ENCODE results near the gene NGEF.
A peak's percentile ranks its signal among the peaks of the same experiment; 100 is the strongest.

Gene NGEF

GRCh38 chr2:232898592-232899543 is 114.2 kb downstream of the NGEF start:
- no peak for DNase-seq (ENCODE audit: low read depth in 2 of 2)

- peak; percentile 28 to 49 for DNase-seq (ENCODE audit: low read depth in 2 of 2)
Observed at GRCh38 chr2:232897598-232898408, 115.3 kb downstream of the NGEF start.

- no peak for DNase-seq (ENCODE audit: low read depth in 2 of 2)
Observed at GRCh38 chr2:232896720-232897597, 116.1 kb downstream of the NGEF start.

- no peak for DNase-seq (ENCODE audit: low read depth in 2 of 2)
Observed at GRCh38 chr2:232896111-232896510, 116.9 kb downstream of the NGEF start.

DNA sequence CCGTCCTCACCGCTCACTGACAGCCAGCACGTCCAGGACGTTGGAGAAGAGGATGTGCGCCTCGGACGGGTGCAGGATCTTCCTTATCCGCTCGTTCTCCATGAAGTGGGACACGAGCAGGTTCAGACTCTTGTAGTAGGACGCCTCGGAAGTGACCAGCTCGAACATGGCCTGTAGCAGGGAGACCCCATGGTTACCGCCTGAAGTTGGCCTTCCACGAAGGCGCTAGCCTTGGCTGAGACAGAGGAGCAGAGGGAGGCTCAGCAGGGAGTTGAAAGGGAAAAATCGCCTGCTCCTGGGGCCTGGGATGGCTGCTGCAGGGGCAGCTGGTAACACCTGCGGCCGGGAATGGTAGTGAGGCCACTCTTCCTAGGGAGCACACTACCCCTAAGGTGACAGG is 118.3 kb downstream of the NGEF start:
- no peak for DNase-seq (ENCODE audit: low read depth in 2 of 2)

- no peak for DNase-seq (ENCODE audit: low read depth in 2 of 2)
Observed at GRCh38 chr2:232894251-232894650, 118.8 kb downstream of the NGEF start.

DNA sequence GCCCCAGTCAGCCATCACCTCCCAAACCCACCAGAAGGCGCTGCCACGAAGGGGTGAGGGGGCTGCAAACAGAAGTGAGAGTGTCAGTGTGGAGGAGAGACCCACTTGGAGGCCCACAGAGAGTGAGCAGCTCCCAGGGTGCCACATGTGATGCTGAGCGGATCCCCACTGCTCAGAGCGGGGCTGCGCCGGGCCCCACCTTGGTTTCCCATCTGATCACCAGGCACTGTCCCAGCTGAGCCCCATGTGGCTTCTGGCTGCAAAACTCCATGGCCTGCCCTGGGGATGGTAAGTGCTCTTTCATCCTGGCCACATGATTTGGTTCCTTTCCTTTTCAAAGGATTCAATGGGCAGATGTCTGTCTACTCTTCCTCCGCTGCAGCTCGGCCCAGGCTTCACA is 119.2 kb downstream of the NGEF start:
- no peak for DNase-seq (ENCODE audit: low read depth in 2 of 2)

- no peak for DNase-seq (ENCODE audit: low read depth in 2 of 2)
Observed at GRCh38 chr2:232892843-232893242, 120.2 kb downstream of the NGEF start.

GRCh38 chr2:232892221-232892620 is 120.8 kb downstream of the NGEF start:
- no peak for DNase-seq (ENCODE audit: low read depth in 2 of 2)

GRCh38 chr2:232891621-232892071 is 121.4 kb downstream of the NGEF start:
- no peak for DNase-seq (ENCODE audit: low read depth in 2 of 2)

DNA sequence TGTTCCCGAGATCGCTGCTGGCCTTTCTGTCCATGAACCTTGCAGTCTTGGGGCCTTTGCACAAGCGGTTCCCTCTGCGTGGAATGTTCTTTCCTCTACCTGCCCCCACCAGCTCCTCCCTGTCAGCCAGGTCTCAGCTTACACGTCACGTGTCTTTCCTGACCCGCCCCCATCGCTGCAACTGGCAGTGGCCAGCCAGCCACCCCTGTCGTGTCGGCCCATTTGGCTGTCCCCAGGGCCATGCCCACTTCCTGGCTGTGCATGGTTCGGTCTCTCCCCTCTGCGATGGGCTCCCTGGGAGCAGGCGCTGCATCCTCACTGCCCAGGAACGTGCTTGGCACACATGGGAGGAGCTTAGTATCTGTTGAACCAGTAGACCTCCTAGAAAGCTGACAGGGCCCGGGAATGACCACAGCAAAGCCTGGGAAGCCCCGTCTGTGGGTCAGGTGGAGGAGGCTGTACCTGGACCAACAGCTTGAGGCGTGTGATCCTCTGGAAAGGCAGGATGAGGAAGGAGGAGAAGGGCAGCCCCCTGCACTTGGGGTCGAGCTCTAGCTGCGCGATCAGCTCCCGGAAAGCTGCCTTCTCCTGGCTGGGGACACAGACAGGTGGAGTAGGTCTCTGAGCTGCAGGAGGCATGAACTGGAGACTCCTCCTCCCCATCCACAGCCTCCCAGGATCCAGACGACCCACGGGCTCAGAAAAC is 122.0 kb downstream of the NGEF start:
- no peak for DNase-seq (ENCODE audit: low read depth in 2 of 2)

DNA sequence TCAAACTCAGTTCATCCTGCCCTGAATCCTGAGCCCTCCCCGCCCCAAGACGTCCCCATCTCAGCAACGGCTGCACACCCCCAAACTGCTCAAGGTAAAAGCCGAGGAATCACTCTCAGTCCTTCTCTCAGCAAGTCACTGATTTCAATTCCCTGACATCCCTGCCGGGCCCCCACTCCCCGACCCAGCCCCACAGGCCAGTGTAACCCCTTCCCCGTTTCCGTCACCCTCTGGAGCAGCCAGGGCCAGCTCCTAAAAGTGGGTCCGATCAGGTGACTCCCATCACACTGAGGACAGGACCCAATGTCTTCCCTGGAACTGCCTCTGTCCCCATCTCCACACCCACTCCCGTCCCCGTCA is 122.5 kb downstream of the NGEF start:
- DNase-seq (ENCODE audit: low read depth in 2 of 2), result no peak

GRCh38 chr2:232889876-232890401 is 123.1 kb downstream of the NGEF start:
- no peak for DNase-seq (ENCODE audit: low read depth in 2 of 2)

DNA sequence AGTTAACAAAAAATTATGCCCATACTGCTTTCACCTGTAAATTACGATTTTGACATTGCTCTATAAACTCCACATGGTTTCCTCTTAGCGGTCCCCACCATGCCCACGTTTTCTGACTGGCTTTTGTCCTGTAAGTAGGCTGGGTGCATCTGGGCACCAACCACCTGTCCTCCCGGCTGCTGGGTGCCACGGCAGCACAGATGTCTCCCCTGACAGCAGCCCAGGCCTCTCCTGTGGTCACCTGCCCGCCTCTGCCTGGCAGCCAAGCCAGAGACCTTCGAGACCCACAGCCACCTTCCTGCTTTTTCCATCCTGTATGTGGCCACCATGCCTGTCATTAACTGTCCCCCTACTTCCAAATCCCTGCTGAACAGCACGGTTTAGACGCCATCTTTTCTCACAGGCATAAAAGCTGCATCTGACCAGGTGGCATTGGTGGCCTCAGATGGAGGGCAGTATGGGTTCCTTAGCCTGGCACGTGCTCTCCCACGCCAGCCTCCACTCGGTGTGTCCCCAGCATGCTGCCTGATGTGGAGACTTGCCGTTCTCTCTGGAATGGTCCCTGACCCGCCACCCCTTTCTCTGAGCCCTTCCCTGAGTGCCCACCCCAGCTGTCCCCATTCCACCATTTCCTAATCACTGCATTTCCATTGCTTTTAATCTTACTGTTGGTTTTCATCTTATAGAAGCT is 124.1 kb downstream of the NGEF start:
- DNase-seq (ENCODE audit: low read depth in 2 of 2), result no peak

- no peak for DNase-seq (ENCODE audit: low read depth in 2 of 2)
Observed at GRCh38 chr2:232888099-232888836, 124.8 kb downstream of the NGEF start.

GRCh38 chr2:232887171-232887850 is 125.7 kb downstream of the NGEF start:
- no peak for DNase-seq (ENCODE audit: low read depth in 2 of 2)

GRCh38 chr2:232886632-232887031 is 126.4 kb downstream of the NGEF start:
- DNase-seq (ENCODE audit: low read depth in 2 of 2), result no peak

GRCh38 chr2:232886176-232886575 is 126.9 kb downstream of the NGEF start:
- no peak for DNase-seq (ENCODE audit: low read depth in 2 of 2)

Measured in activated CD4-positive, alpha-beta T cell treated with anti-CD3 and anti-CD28 coated beads for 24 hours (primary cell).